DND-41 (cell line): ENCODE results near the gene ARHGAP9.
"Not testable (repeated sequence)": the region's sequence is repeated elsewhere in the genome, so short reads cannot be mapped to it uniquely, and the experiment has no call there.

Source experiments
- ATAC-seq: fragments of 200-7000 bp; cut with Tn5 transposase; 3 replicates; pipeline ENCODE4 v1.9.1; 2021; ENCODE audit warnings: low read depth; ENCODE audit not compliant: insufficient read depth
- DNase-seq: peaks from one replicate; pipeline ENCODE4 v3.0.0-alpha.2; 2020
- H2AFZ ChIP-seq: 2 replicates; pipeline ENCODE4 v1.6.0; 2012; ENCODE audit warnings: low read depth, low read length
- H3K27ac ChIP-seq: 2 replicates; pipeline ENCODE4 v1.5.1; 2012; ENCODE audit warnings: low read length, inconsistent platforms
- H3K27me3 ChIP-seq: fragments of 200-600 bp; sonication (generic); 2 replicates; pipeline ENCODE4 v1.6.0; 2012; ENCODE audit warnings: low read length, mild to moderate bottlenecking, inconsistent platforms; ENCODE audit not compliant: insufficient read depth, poor library complexity
- H3K36me3 ChIP-seq: 2 replicates; pipeline ENCODE4 v1.5.1; 2012; ENCODE audit warnings: low read length, inconsistent platforms; ENCODE audit not compliant: insufficient read depth
- H3K4me1 ChIP-seq: 2 replicates; pipeline ENCODE4 v1.5.1; 2012; ENCODE audit warnings: mild to moderate bottlenecking, low read length; ENCODE audit not compliant: insufficient read depth
- H3K4me2 ChIP-seq: 2 replicates; pipeline ENCODE4 v1.6.0; 2012; ENCODE audit warnings: mild to moderate bottlenecking, moderate library complexity, low read length, inconsistent platforms; ENCODE audit not compliant: insufficient read depth
- H3K4me3 ChIP-seq, 2 experiments: fragments of 200-600 bp in 1 of 2; shearing (Covaris generic) in 1 of 2; 2 replicates each; pipeline ENCODE4 v1.5.1; 2012 to 2016; ENCODE audit warnings: inconsistent platforms in 2 of 2, low read length in 2 of 2, mild to moderate bottlenecking in 2 of 2, low read depth in 1 of 2, moderate library complexity in 1 of 2
- H3K79me2 ChIP-seq: 2 replicates; pipeline ENCODE4 v1.6.0; 2012; ENCODE audit warnings: low read length, inconsistent platforms; ENCODE audit not compliant: insufficient read depth
- H3K9ac ChIP-seq: 2 replicates; pipeline ENCODE4 v1.6.0; 2012; ENCODE audit warnings: low read depth, mild to moderate bottlenecking, inconsistent platforms, low read length, moderate library complexity
- H3K9me3 ChIP-seq: 2 replicates; pipeline ENCODE4 v1.5.1; 2012; ENCODE audit warnings: low read length, moderate library complexity, mild to moderate bottlenecking, inconsistent platforms; ENCODE audit not compliant: insufficient read depth, severe bottlenecking
- H4K20me1 ChIP-seq: 2 replicates; pipeline ENCODE4 v1.6.0; 2012; ENCODE audit warnings: low read length; ENCODE audit not compliant: insufficient read depth
- CTCF ChIP-seq: IDR thresholded peaks from 2 replicates; pipeline ENCODE4 v1.5.1; 2012; ENCODE audit warnings: borderline replicate concordance, low read length, moderate library complexity, mild to moderate bottlenecking; ENCODE audit not compliant: poor library complexity, severe bottlenecking; ENCODE audit errors: extremely low read depth
- EZH2 ChIP-seq: IDR thresholded peaks from 3 replicates; pipeline ENCODE4 v1.6.1; 2012; ENCODE audit warnings: borderline replicate concordance, low read depth, mild to moderate bottlenecking, moderate library complexity, low read length, inconsistent platforms; ENCODE audit not compliant: severe bottlenecking

ARHGAP9 gene

GRCh38 chr12:57448669-57449068, 31.0 kb downstream of the ARHGAP9 start:
- H3K4me1 ChIP-seq = no peaks in the 10 kb centered on the region
- no peak for DNase-seq

DNA sequence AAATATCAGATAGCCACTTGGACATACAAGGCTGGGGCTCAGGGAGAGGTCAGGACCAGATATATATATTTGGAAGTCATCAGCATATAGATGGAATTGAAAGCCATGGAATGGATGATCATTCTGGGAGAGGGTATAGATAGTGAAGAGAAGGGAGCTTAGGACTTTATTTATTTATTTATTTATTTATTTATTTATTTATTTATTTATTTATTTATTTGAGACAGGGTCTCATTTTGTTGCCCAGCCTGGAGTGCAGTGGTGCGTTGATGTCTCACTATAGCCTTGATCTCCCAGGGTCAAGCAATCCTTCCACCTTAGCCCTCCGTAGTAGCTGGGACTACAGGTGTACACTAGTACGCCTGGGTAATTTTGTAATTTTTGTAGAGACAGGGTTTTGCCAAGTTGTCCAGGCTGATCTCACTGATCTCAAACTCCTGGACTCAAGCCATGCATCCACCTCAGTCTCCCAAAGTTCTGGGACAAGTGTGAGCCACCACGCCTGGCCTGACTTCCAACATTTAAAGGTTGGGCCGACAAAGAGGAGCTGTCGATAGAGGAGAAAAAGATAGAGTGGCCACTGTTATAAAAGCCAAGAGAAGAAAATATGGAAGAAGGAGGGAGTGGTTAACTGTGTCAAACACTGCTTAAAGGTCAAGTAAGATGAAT, 33.2 kb downstream of the ARHGAP9 start:
- Histone ChIP-seq H3K79me2 (no peaks in the 10 kb centered on the region), H3K27me3 (no peaks in the 10 kb centered on the region), H3K4me1 (no peaks in the 10 kb centered on the region), H3K4me2 (no peak overlapping the region), H3K27ac (no peak overlapping the region), H3K36me3 (no peaks in the 10 kb centered on the region), H2AFZ (no peak overlapping the region), H4K20me1 (no peaks in the 10 kb centered on the region), H3K4me3 (no peak overlapping the region), H3K9me3 (no peaks in the 10 kb centered on the region), H3K9ac (no peak overlapping the region)
- DNase-seq (no peak), ATAC-seq (no peak)
- TF ChIP-seq EZH2 (no peak), CTCF (no peak)

More at GRCh38 chr12:57448669-57449068, 31.0 kb downstream of the ARHGAP9 start:
- Histone ChIP-seq H4K20me1 (no peaks in the 10 kb centered on the region), H3K27ac (no peak overlapping the region), H3K9ac (no peak overlapping the region), H3K79me2 (no peaks in the 10 kb centered on the region), H3K4me3 (no peak overlapping the region), H2AFZ (no peak overlapping the region), H3K9me3 (no peaks in the 10 kb centered on the region), H3K36me3 (no peaks in the 10 kb centered on the region), H3K4me2 (no peak overlapping the region), H3K27me3 (no peaks in the 10 kb centered on the region)
- TF ChIP-seq EZH2 (no peak), CTCF (no peak)
- ATAC-seq = no peak

DNA sequence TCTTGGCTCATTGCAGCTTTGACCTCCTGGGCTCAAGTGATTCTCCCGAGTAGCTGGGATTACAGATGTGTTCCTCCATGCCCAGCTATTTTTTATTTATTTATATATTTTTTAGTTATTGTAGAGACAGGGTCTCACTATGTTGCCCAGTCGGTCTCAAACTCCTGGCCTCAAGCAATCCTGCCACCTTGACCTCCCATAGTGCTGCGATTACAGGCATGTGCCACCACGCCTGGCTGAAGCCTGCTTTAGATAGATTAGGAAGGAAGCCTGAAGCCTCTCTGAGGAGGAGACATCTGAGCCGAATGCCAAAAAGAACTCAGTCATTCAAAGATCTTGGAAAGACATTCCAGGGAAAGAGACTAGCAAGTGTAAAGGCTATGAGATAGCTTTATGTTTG, 34.9 kb downstream of the ARHGAP9 start:
- ATAC-seq (no peak), DNase-seq (no peak)
- Histone ChIP-seq H3K4me2 (no peak overlapping the region), H3K36me3 (no peaks in the 10 kb centered on the region), H3K4me3 (no peak overlapping the region), H4K20me1 (no peaks in the 10 kb centered on the region), H3K79me2 (no peaks in the 10 kb centered on the region), H3K9ac (no peak overlapping the region), H3K4me1 (no peaks in the 10 kb centered on the region), H3K9me3 (no peaks in the 10 kb centered on the region), H3K27ac (no peak overlapping the region), H2AFZ (peak overlapping the region; percentile 17; the same call in 1 of the 2 replicates), H3K27me3 (no peaks in the 10 kb centered on the region)
- TF ChIP-seq CTCF (no peak), EZH2 (no peak)

GRCh38 chr12:57444337-57444736, 35.3 kb downstream of the ARHGAP9 start:
- not testable (repeated sequence) for H3K27me3 ChIP-seq, H4K20me1 ChIP-seq, H3K4me3 ChIP-seq, H2AFZ ChIP-seq, H3K4me2 ChIP-seq, ATAC-seq, H3K4me1 ChIP-seq, H3K79me2 ChIP-seq, H3K27ac ChIP-seq, H3K9me3 ChIP-seq, H3K36me3 ChIP-seq, DNase-seq, H3K9ac ChIP-seq
